Naive thymus-derived CD8-positive, alpha-beta T cell (primary cell): ENCODE data around the gene NFIB. TPM values are rescaled to one million over a fixed set of nuclear protein-coding genes. Genes with fewer than 3 reads are reported as not detected.

Experiments
- ATAC-seq, 2 donors: fragments of 150-1000 bp; cut with Tn5 transposase in 1 of 2; sonication (Bioruptor Pico), chemical (Tn5 transposase) in 1 of 2; 1 replicate in 1 of 2; 2 replicates in 1 of 2; pipeline ENCODE4 v1.10.0; 2021; ENCODE audit warnings: mild to moderate bottlenecking in 2 of 2, moderate library complexity in 2 of 2
- POLR2A ChIA-PET: fragments of 350-600 bp; sonication (Branson Sonifier 250); formaldehyde crosslinking; loops from one replicate; lab custom pipeline; 2021; ENCODE audit warnings: antibody characterized with exemption; lab: Charles Lee
- DNase-seq, 10 donors: peaks; one replicate each; pipeline versions ENCODE4 v3.0.0 to v3.0.0-alpha.2; 2020 to 2022
- H3K27ac Mint-ChIP-seq, 10 donors: one replicate each; pipeline ENCODE4 v1.8.0; 2020 to 2022; ENCODE audit warnings: mild to moderate bottlenecking in 10 of 10, mixed read lengths in 10 of 10, moderate library complexity in 4 of 10, inconsistent platforms in 1 of 10
- H3K27me3 Mint-ChIP-seq, 5 donors: one replicate each; pipeline ENCODE4 v1.8.0; 2021 to 2022; ENCODE audit warnings: mixed read lengths in 5 of 5
- H3K36me3 Mint-ChIP-seq, 3 donors: one replicate each; pipeline ENCODE4 v1.8.0; 2020 to 2022; ENCODE audit warnings: mixed read lengths in 3 of 3, mild to moderate bottlenecking in 2 of 3, inconsistent platforms in 1 of 3
- H3K4me1 Mint-ChIP-seq, 4 donors: one replicate each; pipeline ENCODE4 v1.8.0; 2021 to 2022; ENCODE audit warnings: mixed read lengths in 4 of 4
- H3K4me3 Mint-ChIP-seq, 10 donors: one replicate each; pipeline ENCODE4 v1.8.0; 2020 to 2022; ENCODE audit warnings: mild to moderate bottlenecking in 10 of 10, mixed read lengths in 10 of 10, moderate library complexity in 6 of 10, inconsistent platforms in 1 of 10
- H3K9me3 Mint-ChIP-seq, 9 donors: one replicate each; pipeline ENCODE4 v1.8.0; 2020 to 2022; ENCODE audit warnings: mixed read lengths in 9 of 9, mild to moderate bottlenecking in 3 of 9, inconsistent platforms in 1 of 9, moderate library complexity in 1 of 9
- polyA plus RNA-seq, 3 donors: library from polyadenylated mRNA; unstranded; fragments of 300-500 nt; fragmentation: Illumina TruSeq; gene quantifications; one replicate each; pipeline ENCODE4 v1.2.3, GENCODE V29; 2021
- total RNA-seq, 8 experiments: library from RNA in 2 of 8; stranded (reverse) in 2 of 8; gene quantifications; one replicate each; pipeline ENCODE4 v1.2.3 and lab custom pipeline; 2021 to 2026

Gene NFIB
- total and polyA plus RNA-seq, 5 experiments from 2014 or later, result 0.22 TPM; not detected in 4

GRCh38 chr9:14314929-14315874 is 1.3 kb upstream of the NFIB start:
- peak in 1 of 10 donors; percentile 9 for DNase-seq
- peaks cover 36 to 60% (median 51%) of the 10 kb centered on the region in 5 donors for H3K27me3 Mint-ChIP-seq

GRCh38 chr9:14314424-14314928 is 535 bp upstream of the NFIB start:
- Mint-ChIP-seq H3K4me3 (peak overlapping the region; percentile 67 to 88 (median 84)), H3K27ac (peak overlapping the region in 1 of 10 donors; percentile 76), H3K36me3 (peaks cover 0 to 13% (median 2%) of the 10 kb centered on the region in 3 donors), H3K9me3 (peaks cover 0 to 15% (median 0%) of the 10 kb centered on the region in 9 donors), H3K4me1 (peaks cover 8 to 23% (median 20%) of the 10 kb centered on the region in 4 donors), H3K27me3 (peaks cover 36 to 62% (median 51%) of the 10 kb centered on the region in 5 donors)
- ATAC-seq (no peak), DNase-seq (no peak)
- POLR2A ChIA-PET, result no interaction called here

More at GRCh38 chr9:14314929-14315874, 1.3 kb upstream of the NFIB start:
- Mint-ChIP-seq H3K9me3 (peaks cover 0 to 15% (median 0%) of the 10 kb centered on the region in 9 donors), H3K36me3 (peaks cover 0 to 13% (median 2%) of the 10 kb centered on the region in 3 donors), H3K27ac (no peak overlapping the region), H3K4me1 (peaks cover 8 to 23% (median 20%) of the 10 kb centered on the region in 4 donors), H3K4me3 (peak overlapping the region; percentile 68 to 88 (median 84))
- POLR2A ChIA-PET, result no interaction called here
- peak; percentile 48 to 65 for ATAC-seq

GRCh38 chr9:14313378-14313940 is 482 bp downstream of the NFIB start:
- DNase-seq, result no peak

GRCh38 chr9:14312719-14313377 is 1.1 kb downstream of the NFIB start:
- Mint-ChIP-seq H3K27ac (no peak overlapping the region), H3K4me3 (peak overlapping the region in 9 of 10 donors; percentile 9 to 89 (median 84)), H3K27me3 (peaks cover 37 to 76% (median 57%) of the 10 kb centered on the region in 5 donors), H3K36me3 (peaks cover 0 to 13% (median 2%) of the 10 kb centered on the region in 3 donors), H3K9me3 (peaks cover 0 to 15% (median 0%) of the 10 kb centered on the region in 9 donors), H3K4me1 (peaks cover 8 to 23% (median 20%) of the 10 kb centered on the region in 4 donors)
- DNase-seq, result no peak
- ATAC-seq, result no peak
- POLR2A ChIA-PET, result no interaction called here

More at GRCh38 chr9:14313378-14313940, 482 bp downstream of the NFIB start:
- Mint-ChIP-seq H3K4me1 (peaks cover 8 to 23% (median 20%) of the 10 kb centered on the region in 4 donors), H3K9me3 (peaks cover 0 to 15% (median 0%) of the 10 kb centered on the region in 9 donors), H3K27me3 (peaks cover 34 to 72% (median 54%) of the 10 kb centered on the region in 5 donors), H3K27ac (peak overlapping the region in 1 of 10 donors; percentile 75), H3K4me3 (peak overlapping the region; percentile 67 to 89 (median 84)), H3K36me3 (peaks cover 0 to 13% (median 2%) of the 10 kb centered on the region in 3 donors)
- POLR2A ChIA-PET, result no interaction called here
- no peak for ATAC-seq

- Mint-ChIP-seq H3K27ac (no peak overlapping the region), H3K27me3 (peaks cover 31 to 76% (median 55%) of the 10 kb centered on the region in 5 donors), H3K4me3 (peak overlapping the region in 6 of 10 donors; percentile 39 to 60 (median 48)), H3K36me3 (peaks cover 0 to 13% (median 2%) of the 10 kb centered on the region in 3 donors), H3K9me3 (peaks cover 0 to 17% (median 0%) of the 10 kb centered on the region in 9 donors), H3K4me1 (peaks cover 8 to 23% (median 20%) of the 10 kb centered on the region in 4 donors)
- POLR2A ChIA-PET, result no interaction called here
- DNase-seq (no peak), ATAC-seq (no peak)
These were observed 1.8 kb downstream of the NFIB start for GRCh38 chr9:14311956-14312685.

- Mint-ChIP-seq H3K27ac (no peak overlapping the region), H3K4me3 (no peak overlapping the region), H3K4me1 (peaks cover 8 to 22% (median 19%) of the 10 kb centered on the region in 4 donors), H3K9me3 (peaks cover 0 to 16% (median 0%) of the 10 kb centered on the region in 9 donors), H3K36me3 (peaks cover 0 to 11% (median 2%) of the 10 kb centered on the region in 3 donors), H3K27me3 (peaks cover 24 to 71% (median 53%) of the 10 kb centered on the region in 5 donors)
- POLR2A ChIA-PET, result no interaction called here
- DNase-seq (no peak), ATAC-seq (no peak)
These were observed 2.6 kb downstream of the NFIB start for GRCh38 chr9:14311171-14311949.

GRCh38 chr9:14310311-14310710 is 3.6 kb downstream of the NFIB start:
- Mint-ChIP-seq H3K27ac (no peak overlapping the region), H3K27me3 (peaks cover 24 to 65% (median 48%) of the 10 kb centered on the region in 5 donors), H3K9me3 (peaks cover 0 to 16% (median 0%) of the 10 kb centered on the region in 9 donors), H3K4me3 (no peak overlapping the region), H3K4me1 (peaks cover 5 to 16% (median 15%) of the 10 kb centered on the region in 4 donors), H3K36me3 (peaks cover 0 to 9% (median 2%) of the 10 kb centered on the region in 3 donors)
- POLR2A ChIA-PET, result no interaction called here
- no peak for DNase-seq
- no peak for ATAC-seq

GRCh38 chr9:14309403-14309802 is 4.5 kb downstream of the NFIB start:
- DNase-seq (no peak), ATAC-seq (no peak)
- POLR2A ChIA-PET, result no interaction called here
- Mint-ChIP-seq H3K27ac (no peak overlapping the region), H3K4me3 (no peak overlapping the region), H3K27me3 (peaks cover 31 to 70% (median 44%) of the 10 kb centered on the region in 5 donors), H3K9me3 (peaks cover 0 to 16% (median 0%) of the 10 kb centered on the region in 9 donors), H3K36me3 (peaks cover 0 to 6% (median 2%) of the 10 kb centered on the region in 3 donors), H3K4me1 (peaks cover 5 to 12% (median 11%) of the 10 kb centered on the region in 4 donors)

GRCh38 chr9:14308853-14309145 is 5.1 kb downstream of the NFIB start:
- Mint-ChIP-seq H3K4me3 (no peak overlapping the region), H3K4me1 (peaks cover 3 to 10% (median 8%) of the 10 kb centered on the region in 4 donors), H3K36me3 (peaks cover 0 to 4% (median 2%) of the 10 kb centered on the region in 3 donors), H3K9me3 (peaks cover 0 to 14% (median 0%) of the 10 kb centered on the region in 9 donors), H3K27ac (no peak overlapping the region), H3K27me3 (peaks cover 29 to 70% (median 44%) of the 10 kb centered on the region in 5 donors)
- ATAC-seq, result no peak
- POLR2A ChIA-PET, result no interaction called here
- DNase-seq, result no peak

- Mint-ChIP-seq H3K4me1 (peaks cover 0 to 6% (median 3%) of the 10 kb centered on the region in 4 donors), H3K36me3 (peaks cover 0 to 2% (median 0%) of the 10 kb centered on the region in 3 donors), H3K27ac (no peak overlapping the region), H3K9me3 (peaks cover 0 to 10% (median 0%) of the 10 kb centered on the region in 9 donors), H3K27me3 (peaks cover 24 to 68% (median 43%) of the 10 kb centered on the region in 5 donors), H3K4me3 (no peak overlapping the region)
- ATAC-seq (no peak), DNase-seq (no peak)
- POLR2A ChIA-PET, result no interaction called here
These were observed 5.7 kb downstream of the NFIB start for GRCh38 chr9:14307989-14308852.
